Measurements from ENCODE around the gene TPCN1. TPM values are rescaled to one million over a fixed set of nuclear protein-coding genes. Genes with fewer than 3 reads are reported as not detected.

The TPCN1 gene
- total RNA-seq, 1 donor from 2014 or later = 7.9 TPM

GRCh38 chr12:113240395-113240794, 19.1 kb downstream of the TPCN1 start:
- Mint-ChIP-seq H3K27ac (ENCODE audit: unreplicated experiment) (peak overlapping the region; percentile 34), H3K4me1 (ENCODE audit: low read depth, unreplicated experiment) (peaks cover 30% of the 10 kb centered on the region), H3K36me3 (ENCODE audit: unreplicated experiment) (no peaks in the 10 kb centered on the region), H3K27me3 (ENCODE audit: unreplicated experiment) (peaks cover 7% of the 10 kb centered on the region), H3K4me3 (ENCODE audit: unreplicated experiment) (no peak overlapping the region), H3K9me3 (ENCODE audit: unreplicated experiment) (peaks cover 8% of the 10 kb centered on the region)
- no peak for TF ChIP-seq CTCF (IDR thresholded peaks at IDR 0.05; ENCODE audit: partially characterized antibody, unreplicated experiment)
- no peak for DNase-seq

GRCh38 chr12:113241191-113242025, 20.1 kb downstream of the TPCN1 start:
- peak; percentile 22 for DNase-seq
- Mint-ChIP-seq H3K4me1 (ENCODE audit: low read depth, unreplicated experiment) (peaks cover 38% of the 10 kb centered on the region), H3K9me3 (ENCODE audit: unreplicated experiment) (peaks cover 15% of the 10 kb centered on the region), H3K36me3 (ENCODE audit: unreplicated experiment) (no peaks in the 10 kb centered on the region), H3K27ac (ENCODE audit: unreplicated experiment) (peak overlapping the region; percentile 86), H3K27me3 (ENCODE audit: unreplicated experiment) (peaks cover 12% of the 10 kb centered on the region), H3K4me3 (ENCODE audit: unreplicated experiment) (peak overlapping the region; percentile 68)
- no peak for TF ChIP-seq CTCF (IDR thresholded peaks at IDR 0.05; ENCODE audit: partially characterized antibody, unreplicated experiment)

- Mint-ChIP-seq H3K9me3 (ENCODE audit: unreplicated experiment) (peaks cover 15% of the 10 kb centered on the region), H3K27ac (ENCODE audit: unreplicated experiment) (no peak overlapping the region), H3K36me3 (ENCODE audit: unreplicated experiment) (no peaks in the 10 kb centered on the region), H3K4me3 (ENCODE audit: unreplicated experiment) (no peak overlapping the region), H3K4me1 (ENCODE audit: low read depth, unreplicated experiment) (peaks cover 39% of the 10 kb centered on the region), H3K27me3 (ENCODE audit: unreplicated experiment) (peaks cover 12% of the 10 kb centered on the region)
- DNase-seq = no peak
- no peak for TF ChIP-seq CTCF (IDR thresholded peaks at IDR 0.05; ENCODE audit: partially characterized antibody, unreplicated experiment)
These were observed 20.8 kb downstream of the TPCN1 start for GRCh38 chr12:113242026-113242418.

GRCh38 chr12:113242560-113242959, 21.3 kb downstream of the TPCN1 start:
- H3K4me1 Mint-ChIP-seq (ENCODE audit: low read depth, unreplicated experiment) = peaks cover 40% of the 10 kb centered on the region
- H3K4me3 Mint-ChIP-seq (ENCODE audit: unreplicated experiment) = no peak overlapping the region
- H3K36me3 Mint-ChIP-seq (ENCODE audit: unreplicated experiment) = no peaks in the 10 kb centered on the region
- H3K9me3 Mint-ChIP-seq (ENCODE audit: unreplicated experiment) = peaks cover 15% of the 10 kb centered on the region
- no peak for DNase-seq
- no peak for TF ChIP-seq CTCF (IDR thresholded peaks at IDR 0.05; ENCODE audit: partially characterized antibody, unreplicated experiment)
- H3K27me3 Mint-ChIP-seq (ENCODE audit: unreplicated experiment) = peaks cover 12% of the 10 kb centered on the region
- H3K27ac Mint-ChIP-seq (ENCODE audit: unreplicated experiment) = no peak overlapping the region

GRCh38 chr12:113244047-113244460, 22.8 kb downstream of the TPCN1 start:
- H3K4me1 Mint-ChIP-seq (ENCODE audit: low read depth, unreplicated experiment) = peaks cover 46% of the 10 kb centered on the region
- H3K27ac Mint-ChIP-seq (ENCODE audit: unreplicated experiment) = no peak overlapping the region
- DNase-seq = no peak
- no peak overlapping the region for H3K4me3 Mint-ChIP-seq (ENCODE audit: unreplicated experiment)
- peaks cover 16% of the 10 kb centered on the region for H3K27me3 Mint-ChIP-seq (ENCODE audit: unreplicated experiment)
- no peak for TF ChIP-seq CTCF (IDR thresholded peaks at IDR 0.05; ENCODE audit: partially characterized antibody, unreplicated experiment)
- H3K9me3 Mint-ChIP-seq (ENCODE audit: unreplicated experiment) = peaks cover 17% of the 10 kb centered on the region
- H3K36me3 Mint-ChIP-seq (ENCODE audit: unreplicated experiment) = no peaks in the 10 kb centered on the region
